ENCODE results near the gene DLST. TPM values are rescaled to one million over a fixed set of nuclear protein-coding genes. Genes with fewer than 3 reads are reported as not detected.

The DLST gene
- total RNA-seq (10 to 100 TPM; 41.0 to 71.5 (median 68.6) TPM), polyA plus RNA-seq (100 to 1,000 TPM in 1 of 2 donors, 10 to 100 TPM in 1; 50.6 to 100 TPM)
- long read RNA-seq, donor 1, partial matches to known transcripts, result 0 of 2 reads
- long read RNA-seq, donor 1, other reads (novel, unspliced or antisense), result 0 of 2 reads
- long read RNA-seq, donor 2, transcript DLST-202 (15 exons, 2,838 nt), result major isoform, 7 of 14 reads
- long read RNA-seq, donor 2, partial matches to known transcripts, result 5 of 14 reads
- long read RNA-seq, donor 2, other reads (novel, unspliced or antisense), result 0 of 14 reads
- long read RNA-seq, donor 3, partial matches to known transcripts, result 0 of 3 reads
- long read RNA-seq, donor 3, other reads (novel, unspliced or antisense), result 2 of 3 reads

DNA sequence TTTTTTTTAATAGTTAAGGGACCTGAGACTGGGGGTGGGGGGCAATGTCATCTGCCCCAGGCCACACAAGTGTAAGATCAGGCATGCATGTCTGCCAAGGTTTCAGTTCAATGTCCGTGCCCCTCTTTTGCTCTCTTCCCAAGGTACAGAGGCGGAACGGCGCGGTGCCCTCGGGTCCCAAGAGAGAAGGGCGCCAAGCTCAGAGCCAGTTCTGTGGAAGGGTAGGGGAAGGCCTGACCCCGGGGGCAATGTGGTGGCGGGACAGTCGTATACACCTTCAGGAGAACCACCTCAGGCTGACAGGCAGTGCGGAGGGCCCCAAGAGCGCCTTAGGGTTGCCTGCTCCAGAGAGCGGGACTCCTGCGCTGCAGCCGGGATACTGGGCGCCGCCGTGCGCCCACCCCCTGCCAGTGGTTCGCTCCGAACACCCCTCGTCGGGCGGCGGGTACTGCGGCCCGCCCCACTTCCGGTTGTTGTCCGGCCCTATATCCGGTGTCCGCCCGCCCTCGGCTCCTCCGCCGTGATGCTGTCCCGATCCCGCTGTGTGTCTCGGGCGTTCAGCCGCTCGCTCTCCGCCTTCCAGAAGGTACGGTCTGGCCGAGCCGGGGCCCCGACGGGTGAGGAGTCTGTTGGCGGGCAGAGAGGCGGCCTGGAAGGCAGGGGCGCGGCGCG, at the start of gene DLST:
DLST (plus strand) TSS at position 486 of the 672 bp plus-strand sequence; CDS start at position 524, 38 bp downstream.
- intact Hi-C loops (cut with DNase I), result no loop called here
- no peaks in the 10 kb centered on the region for H3K36me3 ChIP-seq
- H3K27me3 ChIP-seq, result no peaks in the 10 kb centered on the region
- H3K27ac ChIP-seq, result peak within 1 kb of the TSS; percentile 78 to 83
- 0 to 1% (median 0%) methylated on average over 39 to 53 of the region's 53 CpGs for WGBS, 3 donors
- H3K9me3 ChIP-seq, result no peaks in the 10 kb centered on the region
- peaks cover 12% of the 10 kb centered on the region for H3K4me1 ChIP-seq (ENCODE audit: insufficient read depth)
- TF ChIP-seq POLR2A (IDR thresholded peaks at IDR 0.05) (peak; percentile 65), EP300 (IDR thresholded peaks at IDR 0.05) (no peak)
- TF ChIP-seq, protein P1, sequence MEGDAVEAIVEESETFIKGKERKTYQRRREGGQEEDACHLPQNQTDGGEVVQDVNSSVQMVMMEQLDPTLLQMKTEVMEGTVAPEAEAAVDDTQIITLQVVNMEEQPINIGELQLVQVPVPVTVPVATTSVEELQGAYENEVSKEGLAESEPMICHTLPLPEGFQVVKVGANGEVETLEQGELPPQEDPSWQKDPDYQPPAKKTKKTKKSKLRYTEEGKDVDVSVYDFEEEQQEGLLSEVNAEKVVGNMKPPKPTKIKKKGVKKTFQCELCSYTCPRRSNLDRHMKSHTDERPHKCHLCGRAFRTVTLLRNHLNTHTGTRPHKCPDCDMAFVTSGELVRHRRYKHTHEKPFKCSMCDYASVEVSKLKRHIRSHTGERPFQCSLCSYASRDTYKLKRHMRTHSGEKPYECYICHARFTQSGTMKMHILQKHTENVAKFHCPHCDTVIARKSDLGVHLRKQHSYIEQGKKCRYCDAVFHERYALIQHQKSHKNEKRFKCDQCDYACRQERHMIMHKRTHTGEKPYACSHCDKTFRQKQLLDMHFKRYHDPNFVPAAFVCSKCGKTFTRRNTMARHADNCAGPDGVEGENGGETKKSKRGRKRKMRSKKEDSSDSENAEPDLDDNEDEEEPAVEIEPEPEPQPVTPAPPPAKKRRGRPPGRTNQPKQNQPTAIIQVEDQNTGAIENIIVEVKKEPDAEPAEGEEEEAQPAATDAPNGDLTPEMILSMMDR (IDR thresholded peaks at IDR 0.05), result no peak
- H3K4me3 ChIP-seq, result peak within 1 kb of the TSS; percentile 100
- peak; percentile 83 to 91 (median 87) for DNase-seq

DNA sequence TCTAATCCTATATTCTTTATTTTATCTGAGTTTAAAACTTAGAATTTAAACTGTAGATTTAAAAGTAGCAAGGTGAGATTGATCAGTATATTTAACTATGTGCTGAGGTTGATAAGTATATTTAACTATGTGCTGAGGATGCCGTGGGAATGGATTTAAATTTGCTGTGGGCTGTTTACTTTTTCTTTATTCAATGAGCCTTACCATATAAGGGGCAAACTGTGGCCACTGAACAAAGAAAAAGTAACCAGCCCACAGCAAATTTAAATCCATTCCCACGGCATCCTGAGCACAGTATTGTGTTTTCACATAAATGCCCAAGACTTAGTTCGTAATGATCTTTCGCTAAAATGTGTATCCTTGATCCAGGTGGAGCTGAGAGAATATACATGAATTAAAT, 48.9 kb upstream of the DLST start:
- H3K4me3 ChIP-seq, result no peak overlapping the region
- H3K27me3 ChIP-seq, result no peaks in the 10 kb centered on the region
- no peak for DNase-seq
- H3K9me3 ChIP-seq, result no peaks in the 10 kb centered on the region
- no peak overlapping the region for H3K27ac ChIP-seq
- TF ChIP-seq, protein P1 (IDR thresholded peaks at IDR 0.05), result no peak
- no peak for TF ChIP-seq EP300 (IDR thresholded peaks at IDR 0.05)
- TF ChIP-seq POLR2A (IDR thresholded peaks at IDR 0.05), result no peak
- H3K4me1 ChIP-seq (ENCODE audit: insufficient read depth), result no peaks in the 10 kb centered on the region
- 94 to 96% (median 96%) methylated on average over 4 of the region's 4 CpGs for WGBS, 3 donors
- intact Hi-C loops (cut with DNase I), result no loop called here
- H3K36me3 ChIP-seq, result no peaks in the 10 kb centered on the region

DNA sequence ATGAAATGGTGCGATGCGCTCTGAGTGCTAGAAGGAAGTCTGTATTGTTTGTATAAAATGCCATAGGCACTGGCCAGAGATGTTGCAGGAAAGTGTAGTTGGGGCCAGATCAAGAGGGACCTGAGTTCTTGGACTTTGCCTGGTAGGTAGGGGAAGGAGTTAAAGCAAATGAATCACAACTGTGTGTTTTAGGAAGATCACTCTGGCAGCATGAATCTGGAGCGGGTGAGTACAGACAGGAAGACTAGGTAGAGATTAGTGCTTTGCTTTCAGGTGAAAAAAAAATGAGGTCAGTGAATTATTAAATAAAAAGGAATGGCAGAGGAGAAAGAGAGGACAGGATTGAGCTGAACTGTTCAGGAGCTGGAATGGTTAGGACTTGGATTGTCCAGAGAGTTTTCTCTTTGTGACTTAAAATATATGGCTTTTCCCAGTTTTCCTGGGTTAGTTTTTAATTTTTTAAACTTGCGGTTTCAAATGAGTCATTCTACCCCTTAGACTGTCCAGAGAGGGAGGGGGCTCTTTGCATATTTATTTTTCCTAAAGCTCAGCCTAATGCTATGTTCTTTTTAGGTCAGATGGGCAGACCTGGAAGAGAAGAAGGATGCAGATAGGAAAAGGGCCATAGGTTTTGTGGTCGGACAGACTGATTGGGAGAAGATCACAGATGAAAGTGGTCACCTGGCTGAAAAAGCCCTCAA, 46.9 kb upstream of the DLST start:
- intact Hi-C loops (cut with DNase I), result no loop called here
- no peaks in the 10 kb centered on the region for H3K4me1 ChIP-seq (ENCODE audit: insufficient read depth)
- DNase-seq, result no peak
- TF ChIP-seq EP300 (IDR thresholded peaks at IDR 0.05) (no peak), POLR2A (IDR thresholded peaks at IDR 0.05) (no peak)
- TF ChIP-seq, protein P1 (IDR thresholded peaks at IDR 0.05), result no peak
- 63 to 74% (median 68%) methylated on average over 4 to 5 of the region's 5 CpGs for WGBS, 3 donors
- no peak overlapping the region for H3K4me3 ChIP-seq
- no peaks in the 10 kb centered on the region for H3K27me3 ChIP-seq
- H3K36me3 ChIP-seq, result no peaks in the 10 kb centered on the region
- no peak overlapping the region for H3K27ac ChIP-seq
- no peaks in the 10 kb centered on the region for H3K9me3 ChIP-seq

DNA sequence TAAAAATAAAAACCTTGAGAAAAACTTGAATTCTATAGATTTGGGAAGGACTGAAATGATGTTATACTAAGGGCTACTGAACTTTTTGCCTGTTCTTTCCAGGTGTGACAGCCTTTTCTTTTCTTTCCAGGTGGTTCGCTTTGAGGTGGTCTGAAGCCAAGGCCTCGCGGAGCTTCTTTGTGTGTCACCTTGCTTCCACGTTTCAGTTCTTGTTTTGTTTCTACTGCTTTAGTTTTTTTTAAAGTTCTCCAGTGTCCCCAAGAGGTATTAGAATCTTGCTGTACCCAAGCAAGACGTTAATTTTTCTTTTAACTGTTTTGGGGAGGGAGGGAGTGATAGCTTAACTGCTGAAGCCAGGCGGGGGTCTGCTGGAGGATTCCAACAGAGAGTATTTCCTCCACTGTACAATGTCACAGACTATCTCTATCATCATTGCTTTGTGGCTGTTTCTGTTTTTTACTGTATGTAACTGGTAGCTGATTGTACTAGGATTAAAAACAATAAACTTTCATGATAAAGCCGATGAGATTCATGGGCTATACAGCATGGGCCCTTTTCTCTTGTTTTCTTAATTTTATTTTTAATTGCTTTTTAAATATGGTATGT, 46.0 kb upstream of the DLST start:
- H3K9me3 ChIP-seq, result no peaks in the 10 kb centered on the region
- no peak for TF ChIP-seq POLR2A (IDR thresholded peaks at IDR 0.05)
- TF ChIP-seq EP300 (IDR thresholded peaks at IDR 0.05), result no peak
- TF ChIP-seq, protein P1 (IDR thresholded peaks at IDR 0.05), result no peak
- no peak for DNase-seq
- no peaks in the 10 kb centered on the region for H3K4me1 ChIP-seq (ENCODE audit: insufficient read depth)
- H3K36me3 ChIP-seq, result no peaks in the 10 kb centered on the region
- intact Hi-C loops (cut with DNase I), result no loop called here
- WGBS, 3 donors, result 60 to 66% (median 62%) methylated on average over 7 of the region's 7 CpGs
- no peak overlapping the region for H3K27ac ChIP-seq
- no peak overlapping the region for H3K4me3 ChIP-seq
- H3K27me3 ChIP-seq, result no peaks in the 10 kb centered on the region
